NAMALWA (cell line): ENCODE results near the gene FOXK1.

Experiments used
- DNase-seq: peaks from one replicate; pipeline ENCODE4 v3.0.0-alpha.2; 2015; ENCODE audit warnings: low spot score

Gene FOXK1

GRCh38 chr7:4819560-4820404 is 137.7 kb downstream of the FOXK1 start:
- no peak for DNase-seq

- no peak for DNase-seq
These were observed 138.4 kb downstream of the FOXK1 start for GRCh38 chr7:4820405-4820966.
